Kidney capillary endothelial cell (primary cell): ENCODE data around the gene HOXD11.

Experiments used
- DNase-seq: peaks from one replicate; pipeline ENCODE4 v3.0.0-alpha.2; 2018; ENCODE audit warnings: low spot score

HOXD11 gene

DNA sequence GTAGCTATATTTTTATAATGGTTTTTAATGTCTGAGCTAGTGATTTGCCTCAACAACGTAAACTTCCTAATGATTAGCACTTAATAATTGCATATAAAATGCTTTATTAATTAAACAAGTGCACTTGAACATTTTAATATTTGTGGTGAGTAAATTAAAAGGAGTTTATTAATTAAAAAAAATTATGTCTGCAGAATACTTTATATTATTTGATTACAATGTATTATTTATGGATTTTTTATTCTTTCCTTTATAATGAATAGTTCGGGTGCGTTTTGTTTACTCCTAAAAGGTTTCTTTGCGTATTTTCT lies 24.7 kb downstream of the HOXD11 start:
- no peak for DNase-seq

DNA sequence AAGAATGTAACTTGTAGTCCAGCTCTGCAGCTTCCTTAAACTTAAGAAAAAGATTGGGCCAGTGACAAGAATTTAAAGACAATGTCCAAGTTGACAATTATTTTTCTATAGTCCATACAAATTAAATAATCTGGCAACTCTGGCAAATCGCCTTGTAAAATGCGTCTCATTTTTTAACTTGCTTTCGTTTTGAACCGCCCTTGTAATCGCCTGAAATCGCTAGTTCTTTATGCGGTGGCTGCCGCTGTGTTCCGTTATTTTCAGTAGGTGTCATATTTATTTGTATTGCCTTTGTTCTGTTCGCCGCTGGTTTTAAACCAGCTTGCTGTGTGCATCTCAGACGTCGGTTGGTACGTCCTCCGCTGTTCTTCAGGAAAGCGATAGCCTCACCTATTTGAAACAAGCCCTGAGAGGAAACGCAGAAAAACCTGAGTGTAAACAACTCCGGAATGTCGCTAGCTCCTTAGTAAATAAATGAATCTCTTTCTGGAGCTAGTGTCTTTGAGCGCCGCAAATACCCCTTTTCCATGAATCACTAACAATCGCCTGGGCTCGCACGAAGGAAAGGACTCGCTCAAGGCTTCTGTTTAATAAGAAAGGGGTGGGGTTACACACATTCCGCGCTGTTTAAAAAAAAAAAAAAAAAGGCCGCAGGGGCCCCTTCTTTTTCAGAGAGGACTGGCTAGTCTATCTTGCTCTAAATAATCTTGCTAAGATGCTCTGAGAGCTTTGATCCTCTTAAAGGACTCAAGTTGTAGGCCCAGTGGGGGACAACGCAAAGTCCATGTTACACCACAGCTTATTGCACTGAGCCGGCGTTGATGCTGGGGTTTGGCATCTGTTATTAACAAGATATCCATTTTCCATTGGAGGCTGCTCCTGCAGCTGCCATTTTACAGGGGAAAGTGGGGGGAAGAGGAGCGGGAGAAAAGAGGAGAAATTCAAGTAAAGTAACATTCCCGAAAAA lies 25.4 kb downstream of the HOXD11 start:
- DNase-seq: peak; percentile 68

DNA sequence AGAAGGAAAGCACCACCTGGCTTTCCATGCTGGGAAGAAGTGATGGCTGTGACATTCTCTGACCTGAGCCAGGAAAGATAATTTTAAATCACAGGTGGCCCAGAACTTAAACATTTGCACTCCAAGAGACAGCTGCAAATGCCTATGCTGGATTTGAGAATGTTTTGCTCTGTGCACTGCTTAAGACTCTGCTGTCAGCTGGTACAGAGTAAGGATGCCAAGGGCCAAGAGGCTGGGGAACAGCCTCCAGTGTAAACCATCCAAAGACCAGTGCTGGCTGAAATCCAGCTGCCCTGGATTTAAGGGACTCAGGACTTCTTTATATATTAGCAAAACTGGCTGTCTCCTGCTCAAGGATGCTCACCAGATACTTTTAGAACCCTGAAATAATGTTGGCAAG lies 26.3 kb downstream of the HOXD11 start:
- no peak for DNase-seq

DNA sequence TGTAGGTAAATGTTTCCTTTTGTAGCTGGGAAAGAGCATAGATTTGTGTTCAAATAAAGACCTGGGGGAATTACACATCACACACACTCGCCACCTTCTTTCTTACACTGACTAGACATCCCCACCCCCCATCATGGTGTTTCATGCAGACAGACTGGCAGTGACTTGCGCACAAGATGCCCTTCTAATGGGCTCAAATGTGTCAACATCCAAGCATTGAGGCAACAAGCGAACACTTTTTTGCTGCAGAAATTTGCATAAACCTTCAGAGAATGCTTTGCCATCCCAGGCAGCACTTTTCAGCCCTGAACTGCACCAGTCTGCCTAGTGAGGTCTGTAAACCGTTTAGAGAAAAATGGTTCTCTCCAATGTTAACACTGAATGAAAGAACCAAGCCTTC lies 27.0 kb downstream of the HOXD11 start:
- no peak for DNase-seq

DNA sequence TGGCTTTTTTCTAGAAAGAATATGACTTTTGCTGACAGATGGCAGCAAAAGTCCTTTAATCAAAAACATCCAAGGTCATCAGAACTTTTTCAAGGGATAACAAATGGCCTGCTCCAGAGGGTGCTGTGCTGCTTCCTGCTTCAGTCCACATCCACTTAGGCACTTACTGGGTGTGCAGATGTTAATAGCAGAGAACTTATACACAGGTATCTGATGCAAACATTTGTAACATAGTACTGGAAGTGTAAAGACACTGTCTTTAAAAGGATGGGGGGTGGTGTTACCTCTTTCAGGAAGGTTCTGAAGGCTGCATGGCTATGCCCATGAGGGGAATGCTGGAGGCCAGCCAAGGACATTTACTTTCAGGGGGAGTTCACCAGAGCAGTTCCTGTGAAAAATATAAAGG lies 28.0 kb downstream of the HOXD11 start:
- DNase-seq: peak; percentile 33

DNA sequence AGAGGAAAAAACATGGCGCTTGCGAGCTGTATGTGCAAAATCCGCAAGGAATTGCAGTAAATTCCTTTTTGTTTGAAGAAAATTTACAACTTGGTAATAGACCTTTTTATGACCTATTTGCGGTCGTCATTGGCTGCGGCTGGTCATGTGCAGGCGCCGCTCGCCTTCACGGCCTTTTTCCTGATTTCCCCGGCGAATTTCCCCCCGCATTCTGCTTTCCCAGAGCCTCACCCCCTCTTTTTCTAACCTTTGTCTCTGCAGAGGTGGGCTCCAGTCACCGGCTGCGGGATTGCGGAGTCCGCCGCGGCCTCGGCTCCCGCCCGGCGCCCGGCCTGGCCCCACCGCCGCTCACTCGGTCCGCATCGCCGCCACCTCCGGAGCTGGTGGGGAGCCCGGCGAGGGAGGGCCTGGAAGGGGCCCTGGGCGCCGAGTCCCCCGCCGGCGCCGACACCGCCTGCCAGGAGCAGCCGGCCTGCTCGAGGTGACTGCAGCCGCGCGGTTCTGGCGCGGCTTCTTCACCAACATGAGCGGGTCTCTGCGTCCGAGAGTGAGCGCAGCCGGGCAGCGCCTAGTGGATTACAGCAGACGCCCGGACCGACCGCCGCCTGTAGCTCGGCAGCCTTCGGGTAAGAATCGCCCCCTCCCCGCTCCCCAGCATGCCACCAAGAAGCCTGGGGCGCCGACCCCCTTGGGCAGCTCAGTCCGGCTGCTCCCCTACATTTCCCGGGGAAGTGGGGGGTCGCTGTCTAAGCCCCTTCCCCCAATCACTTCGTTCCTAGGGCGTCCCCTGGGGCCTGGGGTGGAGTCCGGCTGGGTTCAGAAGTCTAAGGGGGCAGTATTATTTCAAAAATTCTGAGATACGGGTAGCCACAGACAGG lies 29.5 kb downstream of the HOXD11 start:
- peak; percentile 55 for DNase-seq

DNA sequence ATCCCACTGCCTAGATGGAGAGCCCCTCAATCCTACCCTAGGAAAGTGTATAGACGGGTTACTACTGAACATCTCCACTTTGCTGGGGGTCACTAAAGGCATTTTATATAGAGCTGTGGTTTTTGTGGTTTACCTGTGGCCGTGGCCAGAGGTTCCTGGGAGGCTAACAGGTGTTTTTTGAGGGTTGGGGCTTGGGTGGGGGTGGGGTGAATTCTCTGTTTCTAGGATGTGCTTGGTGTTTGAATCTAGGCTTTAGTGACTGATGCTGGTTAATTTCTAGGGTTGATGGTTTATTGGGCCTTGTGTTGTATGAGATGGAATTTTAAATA lies 30.1 kb downstream of the HOXD11 start:
- DNase-seq: no peak

DNA sequence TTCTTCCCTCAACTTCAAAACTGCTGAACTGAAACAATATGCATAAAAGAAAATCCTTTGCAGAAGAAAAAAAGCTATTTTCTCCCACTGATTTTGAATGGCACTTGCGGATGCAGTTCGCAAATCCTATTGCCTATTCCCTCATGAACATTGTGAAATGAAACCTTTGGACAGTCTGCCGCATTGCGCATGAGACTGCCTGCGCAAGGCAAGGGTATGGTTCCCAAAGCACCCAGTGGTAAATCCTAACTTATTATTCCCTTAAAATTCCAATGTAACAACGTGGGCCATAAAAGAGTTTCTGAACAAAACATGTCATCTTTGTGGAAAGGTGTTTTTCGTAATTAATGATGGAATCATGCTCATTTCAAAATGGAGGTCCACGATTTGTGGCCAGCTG lies 30.8 kb downstream of the HOXD11 start:
- no peak for DNase-seq

DNA sequence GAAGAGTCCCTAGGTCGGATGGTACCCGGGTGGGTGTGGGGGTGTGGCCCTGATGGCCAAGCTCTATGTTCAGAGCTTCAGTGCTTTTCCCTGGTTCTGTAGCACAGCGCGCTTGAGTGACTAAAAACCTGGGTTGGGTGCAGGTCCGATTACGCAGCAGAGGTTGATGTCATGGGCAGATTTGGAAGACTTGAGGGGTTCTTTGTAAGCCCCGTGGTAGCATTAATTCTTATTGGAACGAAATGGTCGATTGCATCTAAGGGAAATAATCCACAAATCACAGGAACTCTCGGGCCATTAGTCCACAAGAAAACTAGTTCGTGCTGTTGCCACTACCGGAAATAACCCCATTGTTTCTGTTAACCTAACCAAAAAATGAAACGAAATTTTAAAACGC lies 31.4 kb downstream of the HOXD11 start:
- DNase-seq: peak; percentile 60

DNA sequence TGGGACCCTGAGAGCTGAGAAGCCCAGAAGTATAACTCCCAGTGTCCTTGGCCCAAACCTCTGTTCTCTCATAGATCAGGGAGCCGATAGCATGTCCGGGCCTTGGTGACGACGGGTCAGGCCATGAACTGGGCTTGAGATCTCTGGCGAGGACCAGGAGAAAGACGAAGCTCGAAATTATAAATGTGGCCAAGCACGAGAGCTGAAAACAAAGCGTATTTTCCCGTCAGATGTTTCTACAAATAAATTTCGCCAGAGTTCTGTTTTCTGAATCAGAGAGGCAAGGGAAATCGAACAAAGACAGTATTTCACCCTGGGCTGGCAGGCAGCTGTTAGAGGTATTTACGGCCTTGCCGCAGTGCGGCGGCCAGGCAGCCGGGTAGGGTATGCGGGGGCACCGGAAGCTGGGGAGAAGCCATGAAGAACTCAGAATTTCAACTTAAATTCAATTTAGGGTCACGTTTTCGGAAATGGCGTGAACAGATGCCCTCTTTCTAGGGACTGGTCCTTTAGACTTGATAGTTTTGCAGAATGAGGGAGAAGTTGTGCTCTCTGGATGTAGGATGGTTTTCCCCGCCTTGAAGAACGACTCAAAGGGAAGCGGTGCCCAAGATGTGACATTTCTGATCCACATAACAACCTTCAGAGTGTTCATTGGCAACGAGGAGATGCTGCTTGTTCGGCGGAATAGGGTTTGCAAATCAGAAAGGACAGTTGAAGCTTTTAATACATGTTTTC lies 32.0 kb downstream of the HOXD11 start:
- DNase-seq: peak; percentile 60

DNA sequence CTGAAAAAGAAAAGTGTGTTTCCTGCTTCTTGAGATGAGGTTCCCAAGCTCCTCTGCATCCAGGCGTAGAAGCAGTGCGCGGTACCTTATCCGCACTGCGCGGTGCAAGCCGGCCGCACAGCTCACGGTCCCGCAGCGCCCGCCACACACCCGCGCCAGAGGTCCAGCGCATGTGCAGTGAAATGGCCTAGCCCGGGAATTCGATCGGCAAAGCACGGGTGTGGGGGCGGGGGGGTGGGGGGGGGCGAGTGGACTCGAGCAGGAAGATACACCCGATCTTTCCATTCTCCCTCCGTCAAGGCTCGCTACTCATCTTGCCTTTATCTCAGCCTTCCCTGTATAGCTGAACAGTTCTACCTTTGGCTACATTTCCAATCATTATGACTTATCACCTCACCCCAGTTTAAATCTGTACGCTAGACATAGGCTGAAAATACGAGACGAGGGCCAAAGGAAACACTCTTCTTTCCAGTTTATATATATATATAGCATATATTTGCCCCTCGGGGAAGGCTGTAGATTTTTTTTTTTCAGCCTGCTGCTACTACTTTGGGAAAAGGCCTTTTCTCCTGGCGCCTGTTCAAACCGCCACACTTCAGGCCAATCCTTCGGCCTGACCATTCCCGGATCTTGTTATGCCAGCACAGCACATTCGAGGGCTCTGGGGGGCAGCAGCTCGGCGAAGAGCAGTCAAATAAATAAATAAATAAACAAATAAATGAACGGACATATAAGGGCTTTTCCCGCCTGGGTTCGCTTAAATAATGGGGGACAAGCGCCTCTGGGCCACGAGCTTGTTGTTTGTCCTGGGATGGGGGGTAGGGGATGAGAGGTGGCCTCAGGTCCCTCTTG lies 32.8 kb downstream of the HOXD11 start:
- DNase-seq: peak; percentile 55

DNA sequence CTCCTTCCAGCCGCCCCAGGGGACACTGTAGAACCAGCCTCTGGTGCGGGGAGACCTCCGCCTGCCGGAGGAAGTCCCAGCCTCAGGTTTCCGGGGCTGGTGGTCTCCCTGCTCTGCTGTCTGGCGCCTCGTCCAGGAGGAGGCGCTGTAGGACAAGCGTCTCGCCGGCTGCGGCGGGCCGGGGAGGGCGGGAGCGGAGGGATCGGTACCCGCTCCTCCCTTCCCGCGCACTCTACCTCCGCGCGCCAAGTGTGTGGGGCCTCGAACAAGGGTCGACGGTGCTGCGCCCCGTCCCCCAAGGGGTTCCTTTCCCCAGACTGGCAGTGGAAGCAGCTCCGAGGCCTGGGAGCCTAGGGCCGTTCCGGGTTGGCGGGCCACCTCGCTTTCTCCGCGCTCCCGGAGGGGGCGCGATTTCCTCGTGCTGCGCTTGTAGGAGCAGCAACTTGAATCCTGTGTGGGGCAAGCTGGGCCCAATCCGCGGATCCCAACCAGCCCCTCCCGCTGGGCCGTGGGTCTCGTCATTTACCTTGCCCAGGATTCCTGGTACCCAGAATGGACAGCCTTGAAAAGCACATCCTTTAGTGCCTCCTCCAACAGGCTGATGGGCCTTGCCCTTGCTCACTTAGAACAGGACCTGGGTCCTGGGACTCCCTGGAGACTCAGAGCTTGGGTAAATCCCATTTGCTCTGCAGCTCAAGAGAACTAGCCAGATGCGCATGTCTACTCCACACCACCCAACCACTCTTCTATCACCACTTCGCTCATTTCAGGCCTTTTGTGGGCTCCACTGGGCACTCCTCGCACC lies 33.6 kb downstream of the HOXD11 start:
- DNase-seq: peak; percentile 83

DNA sequence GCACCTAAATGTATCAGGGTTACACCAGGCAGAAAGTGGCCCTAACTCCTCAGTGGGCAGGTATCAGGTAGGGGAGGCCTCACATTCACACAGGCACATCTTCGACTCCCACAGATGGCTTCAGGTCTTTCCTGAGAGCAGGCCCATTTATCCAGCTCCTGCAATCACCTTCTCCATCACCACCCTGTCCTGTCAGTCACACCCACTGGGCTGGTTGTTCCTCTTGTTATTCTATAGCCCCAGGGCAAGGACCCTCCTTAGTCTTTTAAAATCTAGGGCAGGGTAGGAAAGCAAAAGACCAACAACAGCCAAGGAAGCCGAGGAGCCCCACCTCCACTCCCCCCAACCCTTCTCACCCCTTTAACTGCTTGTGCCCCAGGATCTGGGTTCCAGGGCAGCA lies 35.2 kb downstream of the HOXD11 start:
- no peak for DNase-seq

DNA sequence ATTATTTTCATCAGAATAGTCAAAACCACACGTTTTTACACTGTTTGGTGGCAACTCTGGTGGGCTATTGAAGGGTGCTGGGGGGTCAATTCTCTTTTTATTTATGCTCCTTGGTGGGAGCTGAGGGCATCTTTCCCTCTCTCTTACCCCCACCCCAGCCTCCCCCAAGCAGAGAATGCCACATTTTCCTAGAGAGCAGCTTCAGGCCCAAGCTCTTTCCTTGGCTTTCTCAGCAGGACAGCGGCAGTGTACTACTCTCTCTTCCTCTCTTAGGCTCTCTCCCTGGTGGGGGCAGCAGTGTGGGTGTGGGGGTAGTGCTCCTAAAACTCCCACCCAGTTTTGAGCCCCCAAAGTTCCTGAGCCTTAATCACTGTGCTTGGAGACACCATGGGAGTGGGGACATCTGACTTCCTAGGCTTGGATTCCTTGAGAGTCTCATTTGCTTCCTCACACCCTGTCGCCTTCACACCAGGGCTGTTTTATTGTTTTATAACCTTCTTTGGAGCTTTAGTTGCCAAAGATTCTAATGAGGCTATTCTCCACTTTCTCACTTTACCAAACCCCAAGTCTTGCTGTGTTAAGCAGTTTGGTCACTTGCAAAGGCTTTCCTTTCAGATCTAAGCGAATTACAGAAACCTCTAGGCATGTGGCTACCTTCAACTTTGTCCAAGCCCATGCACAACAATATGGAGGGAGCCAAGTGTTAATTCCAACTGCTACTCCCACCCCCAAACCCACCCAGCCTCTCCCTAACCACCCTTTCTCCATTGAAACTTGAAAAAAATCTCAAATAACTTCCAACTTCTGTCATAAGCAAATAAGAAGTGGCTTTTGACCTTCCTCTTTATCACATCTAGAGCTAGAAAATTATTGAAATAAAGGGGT lies 38.2 kb downstream of the HOXD11 start:
- DNase-seq: no peak

DNA sequence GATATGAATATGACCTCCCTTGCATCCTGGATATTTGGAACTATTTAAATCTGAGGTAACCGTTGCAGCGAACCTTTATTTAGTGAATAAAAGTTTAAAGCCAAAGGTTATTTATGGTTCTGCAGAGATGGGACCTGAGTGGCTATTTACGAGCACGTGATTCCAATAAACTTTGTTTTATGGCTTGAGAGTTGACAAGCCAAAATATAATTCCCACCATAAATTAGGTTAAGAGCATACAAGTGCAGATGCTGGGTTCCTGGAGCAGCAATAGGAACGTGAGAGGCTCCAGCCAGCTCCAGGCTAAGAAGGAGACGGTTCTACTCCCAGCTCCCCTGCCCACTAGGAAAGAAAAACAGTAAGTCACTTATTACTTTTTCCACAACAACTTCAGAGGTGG lies 39.0 kb downstream of the HOXD11 start:
- DNase-seq: no peak

DNA sequence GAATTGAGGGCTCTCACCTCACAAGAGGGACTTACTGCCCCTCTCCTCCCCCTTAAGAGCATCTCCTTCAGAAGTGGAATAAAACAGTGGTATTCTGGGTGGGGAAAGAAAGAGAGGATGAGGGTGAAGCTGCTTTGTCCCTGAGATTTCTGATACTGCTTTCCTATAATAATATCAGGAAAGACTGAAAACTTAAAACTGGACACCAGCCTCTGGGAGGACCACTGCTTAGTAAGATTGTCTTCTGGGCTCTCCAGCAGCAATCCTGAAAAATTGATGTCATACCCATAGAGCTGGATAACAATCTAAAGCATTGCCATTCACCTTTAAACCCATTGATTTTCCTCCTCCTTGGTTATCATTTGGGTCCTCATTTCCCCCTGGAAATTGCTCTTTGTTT lies 39.6 kb downstream of the HOXD11 start:
- no peak for DNase-seq

DNA sequence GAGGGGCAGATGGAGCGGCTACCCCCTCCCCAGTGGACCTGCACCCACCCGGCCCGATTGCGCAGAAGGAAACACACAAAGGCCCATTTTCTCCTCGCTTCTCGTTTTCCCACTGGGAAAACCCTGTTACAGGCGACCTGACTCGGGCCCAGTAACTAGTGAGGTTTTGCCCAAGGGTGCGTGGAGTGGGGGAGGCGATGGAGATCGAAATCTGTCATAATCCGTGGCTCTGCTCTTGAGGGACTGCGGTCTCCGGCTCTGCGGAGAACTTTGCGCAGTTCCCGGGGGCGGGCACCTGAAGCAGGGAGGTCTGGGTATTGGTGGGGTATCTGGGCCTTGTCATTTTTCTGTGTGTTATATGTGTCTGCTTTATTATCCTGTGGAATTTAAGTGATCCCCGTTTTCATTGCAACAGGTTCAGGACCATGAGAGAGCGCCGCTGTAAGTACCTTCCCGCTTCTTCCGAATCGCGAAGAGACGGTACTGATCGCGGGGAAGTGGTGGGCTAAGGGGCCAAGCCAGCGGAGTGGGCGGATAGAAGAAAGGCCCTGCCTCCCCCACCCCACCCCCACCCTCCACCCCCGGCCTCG lies 40.2 kb downstream of the HOXD11 start:
- no peak for DNase-seq

DNA sequence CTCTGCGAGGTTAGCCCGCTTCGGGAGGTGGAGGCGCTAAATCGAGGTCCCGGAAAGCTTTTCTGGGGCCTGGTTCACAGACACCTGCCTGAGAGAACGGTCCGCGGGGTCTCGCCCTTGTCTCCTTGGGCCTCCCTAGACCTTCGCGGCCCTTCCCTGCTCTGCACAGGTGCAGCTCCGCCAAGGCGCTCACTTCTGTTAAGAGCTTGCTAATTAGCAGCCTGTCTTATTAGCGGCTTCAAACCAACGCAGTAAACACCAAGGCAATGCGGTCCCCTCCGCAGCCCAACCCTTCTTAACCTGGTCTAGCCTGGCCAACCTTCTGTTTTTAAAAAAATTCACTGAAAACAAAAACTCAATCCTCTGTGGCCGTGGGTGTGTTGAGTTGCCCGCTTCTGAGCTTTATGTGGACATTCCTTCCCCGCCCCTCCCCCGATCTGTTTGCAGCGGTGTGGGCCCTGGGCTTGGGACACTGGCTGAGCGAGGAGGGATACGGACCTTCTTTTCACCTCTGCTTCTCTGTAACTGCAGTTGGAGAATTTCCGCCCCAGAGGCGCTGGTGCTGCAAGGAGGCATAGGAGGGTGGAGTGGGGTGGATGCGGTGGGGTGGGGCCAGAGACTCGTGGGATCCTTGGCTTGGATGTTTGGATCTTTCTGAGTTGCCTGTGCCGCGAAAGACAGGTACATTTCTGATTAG lies 40.9 kb downstream of the HOXD11 start:
- no peak for DNase-seq
